ENCODE data around the gene MARCHF5. TPM values are rescaled to one million over a fixed set of nuclear protein-coding genes. Genes with fewer than 3 reads are reported as not detected.

Gene MARCHF5
- total and polyA plus RNA-seq, 2 of the 4 experiments (the other 2 are of a cell fraction), result 14.9 to 30.0 TPM

- Histone ChIP-seq H4K20me1 (ENCODE audit: insufficient read depth, low read length) (peaks cover 22% of the 10 kb centered on the region), H3K79me1 (ENCODE audit: low read depth in 1 of 2, low read length in 2 of 2) (peaks cover 19 to 46% of the 10 kb centered on the region in 2 experiments), H2BK15ac (ENCODE audit: low read depth, low read length) (no peak overlapping the region), H3K23ac (ENCODE audit: low read depth, low read length) (peak overlapping the region; percentile 62; the same call in 1 of the 2 replicates), H3K18ac (ENCODE audit: low read depth, low read length) (peak overlapping the region; percentile 20; the same call in 1 of the 2 replicates), H3K9ac (ENCODE audit: low read depth, low read length) (peak overlapping the region; percentile 83), H3K4me3 (ENCODE audit: insufficient read depth, low read depth, low read length) (peak overlapping the region; percentile 76), H3K27me3 (ENCODE audit: control insufficient read depth, insufficient read depth, low read length) (no peaks in the 10 kb centered on the region), H4K5ac (ENCODE audit: low read depth, low read length) (peak overlapping the region; percentile 28), H3K4me1 (ENCODE audit: control insufficient read depth, insufficient read depth, low read length) (peaks cover 5% of the 10 kb centered on the region), H3K14ac (replicated peaks; ENCODE audit: low read depth, low read length) (peak overlapping the region; percentile 73), H3K4ac (ENCODE audit: low read depth, low read length) (peak overlapping the region; percentile 77), H2BK20ac (ENCODE audit: low read depth, low read length) (no peak overlapping the region), H3K4me2 (ENCODE audit: low read depth, low read length) (peak overlapping the region; percentile 85), H3K9me1 (ENCODE audit: insufficient read depth, low read length) (no peaks in the 10 kb centered on the region), H4K91ac (ENCODE audit: insufficient read depth, low read depth, low read length) (no peak overlapping the region), H2AK5ac (ENCODE audit: low read depth, low read length) (no peak overlapping the region), H2BK120ac (ENCODE audit: low read depth, low read length) (no peak overlapping the region), H3K56ac (ENCODE audit: extremely low read depth, insufficient read depth, low read length) (peak overlapping the region; percentile 21; the same call in 1 of the 2 replicates), H2AK9ac (replicated peaks; ENCODE audit: low read depth, low read length, poor library complexity) (peak overlapping the region; percentile 89), H2BK5ac (ENCODE audit: low read depth, low read length, poor library complexity, severe bottlenecking) (peak overlapping the region; percentile 48), H3K9me3 (ENCODE audit: control insufficient read depth, insufficient read depth, low read length) (no peaks in the 10 kb centered on the region), H2AFZ (replicated peaks; ENCODE audit: low read length, poor library complexity) (peak overlapping the region; percentile 98), H3K36me3 (ENCODE audit: control insufficient read depth, insufficient read depth, low read length) (peaks cover 3% of the 10 kb centered on the region; the same call in 1 of the 2 replicates), H3K27ac (ENCODE audit: insufficient read depth, low read length) (peak overlapping the region; percentile 79), H4K8ac (ENCODE audit: low read depth in 2 of 2, low read length in 2 of 2) (peak overlapping the region in 1 of 2 experiments; percentile 68; a peak in 1 of 4 replicates)
- no TSS peak for BruUV-seq (replicated peaks)
- ATAC-seq (ENCODE audit: low read depth), result peak; percentile 5; the same call in 1 of the 2 replicates
- dilution Hi-C loops (cut with HindIII; ENCODE audit: low sequenced_read_pairs, unreplicated experiment) (no loop called here), in situ Hi-C loops (cut with MboI; ENCODE audit: low sequenced_read_pairs) (no loop called here), intact Hi-C loops (cut with micrococcal nuclease) (loop anchor here (1.0 to 5.0 kb wide), 3 partner anchors 143 to 204 kb away; no protein-coding TSS in a partner anchor)
- TF ChIP-seq POLR2A (IDR thresholded peaks at IDR 0.05; ENCODE audit: low read depth, low read length) (no peak), CEBPB (IDR thresholded peaks at IDR 0.05; ENCODE audit: low read depth, low read length) (no peak), RFX5 (IDR thresholded peaks at IDR 0.05; ENCODE audit: low read depth, low read length) (no peak), MXI1 (IDR thresholded peaks at IDR 0.05; ENCODE audit: borderline replicate concordance, low read depth, low read length) (no peak), FOS (IDR thresholded peaks at IDR 0.05; ENCODE audit: low read depth, low read length) (no peak), SMC3 (IDR thresholded peaks at IDR 0.05; ENCODE audit: low read depth, low read length) (no peak), NFE2L2 (IDR thresholded peaks at IDR 0.05; ENCODE audit: low read depth, low read length) (no peak), RCOR1 (IDR thresholded peaks at IDR 0.05; ENCODE audit: insufficient replicate concordance, low read length) (no peak), BHLHE40 (IDR thresholded peaks at IDR 0.05; ENCODE audit: low read depth, low read length) (no peak), USF2 (IDR thresholded peaks at IDR 0.05; ENCODE audit: low read depth, low read length) (no peak), CTCF (conservative IDR thresholded peaks at IDR 0.05; ENCODE audit: low read depth, low read length) (no peak), ELK1 (IDR thresholded peaks at IDR 0.05; ENCODE audit: borderline replicate concordance, low read depth, low read length) (no peak), RAD21 (IDR thresholded peaks at IDR 0.05; ENCODE audit: low read length) (no peak), CHD1 (IDR thresholded peaks at IDR 0.05; ENCODE audit: low read depth, low read length) (no peak), MAFK (IDR thresholded peaks at IDR 0.05; ENCODE audit: low read depth, low read length) (no peak), MAZ (IDR thresholded peaks at IDR 0.05; ENCODE audit: borderline replicate concordance, low read depth, low read length) (no peak)
- POLR2A ChIA-PET (ENCODE audit: unreplicated experiment), result no interaction called here
- no peak for DNase-seq
- no CpG with 5 or more reads among the region's 10 CpGs for WGBS, 2 experiments (ENCODE audit: extremely low coverage in 2 of 2, insufficient read length in 1 of 2)
- CTCF ChIA-PET, result interaction anchor here (0.7 to 1.8 kb wide), 5 partner anchors 24 to 188 kb away, joined by 3 to 5 read pairs (median 3); no protein-coding TSS in a partner anchor
Measured at GRCh38 chr10:92291616-92291865, 574 bp downstream of the MARCHF5 start.
